ENCODE results near the gene SNCB. TPM values are rescaled to one million over a fixed set of nuclear protein-coding genes. Genes with fewer than 3 reads are reported as not detected.
A peak's percentile ranks its signal among the peaks of the same experiment; 100 is the strongest.

Gene SNCB
- total and polyA plus RNA-seq, 2 of the 13 experiments (the other 11 are each of a cell fraction or from before 2014, with no cell fraction given): not detected

GRCh38 chr5:176658007-176658599, 27.8 kb upstream of the SNCB start (continued):
- TF ChIP-seq, protein P1, sequence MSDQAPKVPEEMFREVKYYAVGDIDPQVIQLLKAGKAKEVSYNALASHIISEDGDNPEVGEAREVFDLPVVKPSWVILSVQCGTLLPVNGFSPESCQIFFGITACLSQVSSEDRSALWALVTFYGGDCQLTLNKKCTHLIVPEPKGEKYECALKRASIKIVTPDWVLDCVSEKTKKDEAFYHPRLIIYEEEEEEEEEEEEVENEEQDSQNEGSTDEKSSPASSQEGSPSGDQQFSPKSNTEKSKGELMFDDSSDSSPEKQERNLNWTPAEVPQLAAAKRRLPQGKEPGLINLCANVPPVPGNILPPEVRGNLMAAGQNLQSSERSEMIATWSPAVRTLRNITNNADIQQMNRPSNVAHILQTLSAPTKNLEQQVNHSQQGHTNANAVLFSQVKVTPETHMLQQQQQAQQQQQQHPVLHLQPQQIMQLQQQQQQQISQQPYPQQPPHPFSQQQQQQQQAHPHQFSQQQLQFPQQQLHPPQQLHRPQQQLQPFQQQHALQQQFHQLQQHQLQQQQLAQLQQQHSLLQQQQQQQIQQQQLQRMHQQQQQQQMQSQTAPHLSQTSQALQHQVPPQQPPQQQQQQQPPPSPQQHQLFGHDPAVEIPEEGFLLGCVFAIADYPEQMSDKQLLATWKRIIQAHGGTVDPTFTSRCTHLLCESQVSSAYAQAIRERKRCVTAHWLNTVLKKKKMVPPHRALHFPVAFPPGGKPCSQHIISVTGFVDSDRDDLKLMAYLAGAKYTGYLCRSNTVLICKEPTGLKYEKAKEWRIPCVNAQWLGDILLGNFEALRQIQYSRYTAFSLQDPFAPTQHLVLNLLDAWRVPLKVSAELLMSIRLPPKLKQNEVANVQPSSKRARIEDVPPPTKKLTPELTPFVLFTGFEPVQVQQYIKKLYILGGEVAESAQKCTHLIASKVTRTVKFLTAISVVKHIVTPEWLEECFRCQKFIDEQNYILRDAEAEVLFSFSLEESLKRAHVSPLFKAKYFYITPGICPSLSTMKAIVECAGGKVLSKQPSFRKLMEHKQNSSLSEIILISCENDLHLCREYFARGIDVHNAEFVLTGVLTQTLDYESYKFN (CRISPR knock-in tag; conservative IDR thresholded peaks at IDR 0.05): no peak
- TF ChIP-seq RAD21 (CRISPR knock-in tag; IDR thresholded peaks at IDR 0.05): peak; percentile 89
- TF ChIP-seq, protein P2, sequence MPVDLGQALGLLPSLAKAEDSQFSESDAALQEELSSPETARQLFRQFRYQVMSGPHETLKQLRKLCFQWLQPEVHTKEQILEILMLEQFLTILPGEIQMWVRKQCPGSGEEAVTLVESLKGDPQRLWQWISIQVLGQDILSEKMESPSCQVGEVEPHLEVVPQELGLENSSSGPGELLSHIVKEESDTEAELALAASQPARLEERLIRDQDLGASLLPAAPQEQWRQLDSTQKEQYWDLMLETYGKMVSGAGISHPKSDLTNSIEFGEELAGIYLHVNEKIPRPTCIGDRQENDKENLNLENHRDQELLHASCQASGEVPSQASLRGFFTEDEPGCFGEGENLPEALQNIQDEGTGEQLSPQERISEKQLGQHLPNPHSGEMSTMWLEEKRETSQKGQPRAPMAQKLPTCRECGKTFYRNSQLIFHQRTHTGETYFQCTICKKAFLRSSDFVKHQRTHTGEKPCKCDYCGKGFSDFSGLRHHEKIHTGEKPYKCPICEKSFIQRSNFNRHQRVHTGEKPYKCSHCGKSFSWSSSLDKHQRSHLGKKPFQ (CRISPR knock-in tag; IDR thresholded peaks at IDR 0.05; ENCODE audit: insufficient replicate concordance): no peak
- peak; percentile 91 for TF ChIP-seq STAG1 (CRISPR knock-in tag; IDR thresholded peaks at IDR 0.05)
- no peak for TF ChIP-seq PCBP1 (IDR thresholded peaks at IDR 0.05; ENCODE audit: borderline replicate concordance, low read depth, low read length)
- TF ChIP-seq CHD2 (IDR thresholded peaks at IDR 0.05; ENCODE audit: low read depth, low read length): no peak
- TF ChIP-seq HMG20A (CRISPR knock-in tag; IDR thresholded peaks at IDR 0.05; ENCODE audit: borderline replicate concordance): no peak
- TF ChIP-seq, protein P3, sequence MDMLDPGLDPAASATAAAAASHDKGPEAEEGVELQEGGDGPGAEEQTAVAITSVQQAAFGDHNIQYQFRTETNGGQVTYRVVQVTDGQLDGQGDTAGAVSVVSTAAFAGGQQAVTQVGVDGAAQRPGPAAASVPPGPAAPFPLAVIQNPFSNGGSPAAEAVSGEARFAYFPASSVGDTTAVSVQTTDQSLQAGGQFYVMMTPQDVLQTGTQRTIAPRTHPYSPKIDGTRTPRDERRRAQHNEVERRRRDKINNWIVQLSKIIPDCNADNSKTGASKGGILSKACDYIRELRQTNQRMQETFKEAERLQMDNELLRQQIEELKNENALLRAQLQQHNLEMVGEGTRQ (IDR thresholded peaks at IDR 0.05; ENCODE audit: low read depth, low read length): no peak
- TF ChIP-seq, protein P3 (CRISPR knock-in tag; IDR thresholded peaks at IDR 0.05; ENCODE audit: borderline replicate concordance): no peak
- no peak for TF ChIP-seq LCORL (IDR thresholded peaks at IDR 0.05)
- TF ChIP-seq LCORL (CRISPR knock-in tag; IDR thresholded peaks at IDR 0.05): peak; percentile 37; the same call in 1 of the 2 replicates
- peak; percentile 28; the same call in 1 of the 2 replicates for TF ChIP-seq ZNF274 (CRISPR knock-in tag; IDR thresholded peaks at IDR 0.05)
- TF ChIP-seq ZNF704 (CRISPR knock-in tag; IDR thresholded peaks at IDR 0.05; ENCODE audit: borderline replicate concordance): no peak
- TF ChIP-seq ZNF263 (CRISPR knock-in tag; IDR thresholded peaks at IDR 0.05): 0 out of 2 replicates have a peak, but pooled peaks have one; percentile 27
- 0 out of 2 replicates have a peak, but pooled peaks have one; percentile 15 for TF ChIP-seq ZNF350 (CRISPR knock-in tag; IDR thresholded peaks at IDR 0.05; ENCODE audit: borderline replicate concordance, low read depth)
- TF ChIP-seq SOX6 (IDR thresholded peaks at IDR 0.05): no peak
- 0 out of 2 replicates have a peak, but pooled peaks have one; percentile 28 for TF ChIP-seq SOX6 (CRISPR knock-in tag; IDR thresholded peaks at IDR 0.05)
- TF ChIP-seq KLF13 (CRISPR knock-in tag; IDR thresholded peaks at IDR 0.05): no peak
- TF ChIP-seq ZNF883 (CRISPR knock-in tag; IDR thresholded peaks at IDR 0.05; ENCODE audit: not compliant biosample characterization): no peak
- TF ChIP-seq, protein P4, sequence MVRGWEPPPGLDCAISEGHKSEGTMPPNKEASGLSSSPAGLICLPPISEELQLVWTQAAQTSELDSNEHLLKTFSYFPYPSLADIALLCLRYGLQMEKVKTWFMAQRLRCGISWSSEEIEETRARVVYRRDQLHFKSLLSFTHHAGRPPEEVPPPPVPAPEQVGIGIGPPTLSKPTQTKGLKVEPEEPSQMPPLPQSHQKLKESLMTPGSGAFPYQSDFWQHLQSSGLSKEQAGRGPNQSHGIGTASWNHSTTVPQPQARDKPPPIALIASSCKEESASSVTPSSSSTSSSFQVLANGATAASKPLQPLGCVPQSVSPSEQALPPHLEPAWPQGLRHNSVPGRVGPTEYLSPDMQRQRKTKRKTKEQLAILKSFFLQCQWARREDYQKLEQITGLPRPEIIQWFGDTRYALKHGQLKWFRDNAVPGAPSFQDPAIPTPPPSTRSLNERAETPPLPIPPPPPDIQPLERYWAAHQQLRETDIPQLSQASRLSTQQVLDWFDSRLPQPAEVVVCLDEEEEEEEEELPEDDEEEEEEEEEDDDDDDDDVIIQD (CRISPR knock-in tag; IDR thresholded peaks at IDR 0.05; ENCODE audit: low read depth): peak; percentile 36; the same call in 1 of the 2 replicates
- TF ChIP-seq HOXA3 (CRISPR knock-in tag; IDR thresholded peaks at IDR 0.05): no peak
